Measurements from ENCODE around the gene STX10. TPM values are rescaled to one million over a fixed set of nuclear protein-coding genes. Genes with fewer than 3 reads are reported as not detected.

STX10 gene
- total and polyA plus RNA-seq, 9 of the 15 experiments (the other 6 are each of a cell fraction or from before 2014, with no cell fraction given), result 0.51 to 66.3 (median 31.0) TPM

- TF ChIP-seq CREB1 (IDR thresholded peaks at IDR 0.05), result no peak
- no peak for TF ChIP-seq CREB1 (CRISPR knock-in tag; IDR thresholded peaks at IDR 0.05)
- TF ChIP-seq FOXJ3 (CRISPR knock-in tag; IDR thresholded peaks at IDR 0.05), result no peak
- no peak for TF ChIP-seq CBFA2T3 (IDR thresholded peaks at IDR 0.05)
- TF ChIP-seq ZNF280B (CRISPR knock-in tag; IDR thresholded peaks at IDR 0.05), result no peak
- TF ChIP-seq HMG20A (CRISPR knock-in tag; conservative IDR thresholded peaks at IDR 0.05), result no peak
- TF ChIP-seq ELK3 (CRISPR knock-in tag; IDR thresholded peaks at IDR 0.05), result no peak
- TF ChIP-seq XRCC5 (IDR thresholded peaks at IDR 0.05; ENCODE audit: low read depth, low read length), result 0 out of 2 replicates have a peak, but pooled peaks have one; percentile 27
- TF ChIP-seq RERE (CRISPR knock-in tag; IDR thresholded peaks at IDR 0.05; ENCODE audit: borderline replicate concordance), result no peak
- TF ChIP-seq EP400 (IDR thresholded peaks at IDR 0.05), result no peak
- no peak for TF ChIP-seq NFIX (CRISPR knock-in tag; IDR thresholded peaks at IDR 0.05; ENCODE audit: low read depth)
- TF ChIP-seq ESRRA (IDR thresholded peaks at IDR 0.05; ENCODE audit: borderline replicate concordance, low read depth), result no peak
- TF ChIP-seq TCF3 (CRISPR knock-in tag; IDR thresholded peaks at IDR 0.05), result no peak; the same call in 1 of the 2 replicates
- no peak for TF ChIP-seq ZEB2 (IDR thresholded peaks at IDR 0.05)
- TF ChIP-seq CBX8 (IDR thresholded peaks at IDR 0.05; ENCODE audit: borderline replicate concordance, extremely low read depth, low read depth, low read length, poor library complexity, severe bottlenecking), result no peak
- peak; percentile 78 to 79 for TF ChIP-seq MAZ (CRISPR knock-in tag; conservative IDR thresholded peaks at IDR 0.05 in 1 of 2, IDR thresholded peaks at IDR 0.05 in 1 of 2)
- no peak for TF ChIP-seq RFX5 (IDR thresholded peaks at IDR 0.05; ENCODE audit: low read depth, low read length)
- 0 out of 2 replicates have a peak, but pooled peaks have one; percentile 12 for TF ChIP-seq PML (IDR thresholded peaks at IDR 0.05; ENCODE audit: low read length)
These were observed 53.9 kb downstream of the STX10 start (continued) for GRCh38 chr19:13095934-13096927.

All from K562 (cell line).